SKM-1 treated with dmso at 0.1 percent for 144 hours (cell line): ENCODE data around the gene ZXDC.

Source experiments
- DNase-seq: peaks from one replicate; lab custom pipeline; 2025; ENCODE audit not compliant: unreplicated experiment; lab: John Stamatoyannopoulos, UW

ZXDC gene, protein sequence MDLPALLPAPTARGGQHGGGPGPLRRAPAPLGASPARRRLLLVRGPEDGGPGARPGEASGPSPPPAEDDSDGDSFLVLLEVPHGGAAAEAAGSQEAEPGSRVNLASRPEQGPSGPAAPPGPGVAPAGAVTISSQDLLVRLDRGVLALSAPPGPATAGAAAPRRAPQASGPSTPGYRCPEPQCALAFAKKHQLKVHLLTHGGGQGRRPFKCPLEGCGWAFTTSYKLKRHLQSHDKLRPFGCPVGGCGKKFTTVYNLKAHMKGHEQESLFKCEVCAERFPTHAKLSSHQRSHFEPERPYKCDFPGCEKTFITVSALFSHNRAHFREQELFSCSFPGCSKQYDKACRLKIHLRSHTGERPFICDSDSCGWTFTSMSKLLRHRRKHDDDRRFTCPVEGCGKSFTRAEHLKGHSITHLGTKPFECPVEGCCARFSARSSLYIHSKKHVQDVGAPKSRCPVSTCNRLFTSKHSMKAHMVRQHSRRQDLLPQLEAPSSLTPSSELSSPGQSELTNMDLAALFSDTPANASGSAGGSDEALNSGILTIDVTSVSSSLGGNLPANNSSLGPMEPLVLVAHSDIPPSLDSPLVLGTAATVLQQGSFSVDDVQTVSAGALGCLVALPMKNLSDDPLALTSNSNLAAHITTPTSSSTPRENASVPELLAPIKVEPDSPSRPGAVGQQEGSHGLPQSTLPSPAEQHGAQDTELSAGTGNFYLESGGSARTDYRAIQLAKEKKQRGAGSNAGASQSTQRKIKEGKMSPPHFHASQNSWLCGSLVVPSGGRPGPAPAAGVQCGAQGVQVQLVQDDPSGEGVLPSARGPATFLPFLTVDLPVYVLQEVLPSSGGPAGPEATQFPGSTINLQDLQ

DNA sequence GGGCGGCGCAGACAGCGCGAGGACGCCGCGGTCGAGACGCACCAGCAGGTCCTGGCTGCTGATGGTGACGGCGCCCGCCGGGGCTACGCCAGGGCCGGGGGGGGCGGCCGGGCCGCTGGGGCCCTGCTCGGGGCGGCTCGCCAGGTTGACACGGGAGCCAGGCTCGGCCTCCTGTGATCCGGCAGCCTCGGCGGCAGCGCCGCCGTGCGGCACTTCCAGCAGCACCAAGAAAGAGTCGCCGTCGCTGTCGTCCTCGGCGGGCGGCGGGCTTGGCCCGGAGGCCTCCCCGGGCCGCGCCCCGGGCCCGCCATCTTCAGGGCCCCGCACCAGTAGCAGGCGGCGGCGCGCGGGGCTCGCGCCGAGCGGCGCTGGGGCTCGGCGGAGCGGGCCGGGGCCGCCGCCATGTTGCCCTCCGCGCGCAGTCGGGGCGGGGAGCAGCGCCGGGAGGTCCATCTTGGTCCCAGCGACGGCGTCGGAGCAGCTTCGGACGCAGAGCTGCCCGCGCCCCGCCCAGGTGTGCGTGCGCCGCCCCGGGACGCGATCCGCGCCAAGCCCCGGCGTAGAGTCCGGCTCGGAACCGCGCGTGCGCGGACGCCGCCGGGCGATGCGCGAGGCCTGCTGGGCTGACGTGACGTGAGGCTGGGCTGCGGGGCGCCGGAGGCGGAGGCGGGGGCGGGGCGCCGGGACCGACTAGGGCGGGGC lies at the start of gene ZXDC:
TSS of gene ZXDC (minus strand) at position 479 of the 702 bp plus-strand sequence. CDS start at position 453, 26 bp downstream.
- DNase-seq: peak; percentile 85

DNA sequence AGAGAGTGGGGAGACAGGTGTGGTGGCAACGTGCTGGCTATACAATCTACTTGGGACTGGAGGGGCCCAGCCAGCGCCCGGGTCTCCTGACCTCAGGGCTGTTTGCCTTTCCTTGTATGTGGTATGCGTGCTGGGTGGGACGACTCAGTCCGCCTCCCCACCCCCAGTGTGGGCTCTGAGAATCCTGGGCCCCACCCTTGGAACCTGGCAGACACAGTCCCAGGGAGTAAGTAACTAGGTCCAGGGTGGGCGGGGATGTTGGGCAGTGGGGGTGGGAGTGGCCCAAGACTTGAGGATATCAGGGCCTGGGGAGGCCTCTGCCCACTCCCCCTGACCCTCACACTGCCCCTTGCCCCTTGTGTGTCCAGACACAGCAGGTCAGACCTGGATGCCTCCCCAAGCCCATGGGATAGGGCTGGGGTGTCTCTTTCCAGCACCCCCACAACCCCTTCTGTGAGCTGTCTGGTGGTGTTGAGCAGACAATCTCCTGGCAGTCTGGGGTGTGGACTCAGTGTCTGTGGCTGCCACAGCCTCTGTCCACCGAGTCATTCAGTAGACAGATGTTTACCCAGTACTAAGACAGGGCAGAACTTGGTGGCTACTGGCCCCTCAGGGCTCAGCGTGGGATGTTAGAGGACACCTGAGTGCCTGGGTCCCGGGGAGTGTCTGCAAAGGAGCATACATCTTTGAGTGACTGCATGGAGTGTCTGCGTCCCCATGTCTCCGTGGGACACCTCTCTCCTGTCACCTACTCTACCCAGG lies 49.6 kb upstream of the ZXDC start:
- no peak for DNase-seq

DNA sequence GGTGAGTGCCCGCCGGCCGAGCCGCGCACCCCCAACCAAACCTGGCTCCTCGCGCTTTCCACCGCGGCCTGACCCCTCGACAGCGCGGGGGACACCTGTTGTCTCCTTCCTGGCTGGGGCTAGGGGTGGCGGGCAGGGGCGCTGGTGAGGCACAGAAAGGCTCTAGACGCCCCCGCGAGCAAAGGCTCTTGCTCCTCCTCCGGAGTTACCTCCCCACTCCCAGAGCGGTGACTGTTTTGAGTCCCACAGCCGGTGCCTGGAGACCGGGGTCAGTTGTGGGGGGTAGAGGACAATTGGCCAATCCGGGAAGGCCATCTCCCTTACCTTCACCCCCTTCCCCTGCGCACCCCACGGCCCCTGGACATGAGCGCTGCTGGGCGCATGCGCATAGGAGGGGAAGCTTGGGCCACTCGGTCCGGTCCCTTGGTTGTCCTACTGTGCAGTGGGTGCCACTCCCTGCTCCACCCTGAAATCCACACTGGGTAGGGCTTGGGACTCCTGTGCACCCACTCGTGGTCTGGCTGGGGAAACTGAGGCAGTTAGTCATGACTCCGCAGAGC lies 48.8 kb upstream of the ZXDC start:
- DNase-seq: no peak

DNA sequence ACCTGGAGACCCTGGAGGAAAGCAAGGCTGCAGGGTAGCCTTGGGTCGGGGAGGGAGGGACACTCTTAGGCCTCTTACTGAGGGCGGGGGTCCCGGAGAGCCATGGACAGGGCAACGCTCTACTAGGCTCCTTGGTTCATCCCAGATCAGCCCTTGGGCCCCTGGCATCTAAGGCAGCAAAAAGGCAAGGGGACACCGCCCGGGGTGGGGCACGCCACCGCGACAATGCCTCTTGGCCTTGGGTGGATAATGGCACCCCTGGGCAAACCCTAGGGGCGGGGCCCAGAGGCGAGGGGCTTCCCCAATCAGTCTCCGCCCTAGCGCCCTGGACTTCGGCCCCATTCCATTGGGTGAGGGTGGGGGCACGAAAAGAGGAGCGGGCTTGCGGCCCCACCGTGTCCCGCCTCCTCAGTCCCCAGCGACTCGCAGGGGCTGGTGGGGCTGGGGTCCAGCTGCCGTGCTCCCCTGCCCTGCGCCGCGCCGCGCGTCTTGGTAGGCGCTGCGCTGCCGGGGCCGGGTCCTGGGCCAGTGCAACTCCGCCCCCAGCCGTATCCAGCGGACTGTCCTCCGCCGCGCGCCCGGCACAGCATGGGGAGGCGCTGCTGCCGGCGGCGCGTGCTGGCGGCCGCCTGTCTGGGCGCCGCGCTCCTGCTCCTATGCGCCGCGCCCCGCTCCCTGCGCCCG lies 48.2 kb upstream of the ZXDC start, which contains the start of gene CHST13:
TSS of gene CHST13 (plus strand) at position 411 of the 684 bp plus-strand sequence. CDS start at position 589, 178 bp downstream.
- DNase-seq: no peak

DNA sequence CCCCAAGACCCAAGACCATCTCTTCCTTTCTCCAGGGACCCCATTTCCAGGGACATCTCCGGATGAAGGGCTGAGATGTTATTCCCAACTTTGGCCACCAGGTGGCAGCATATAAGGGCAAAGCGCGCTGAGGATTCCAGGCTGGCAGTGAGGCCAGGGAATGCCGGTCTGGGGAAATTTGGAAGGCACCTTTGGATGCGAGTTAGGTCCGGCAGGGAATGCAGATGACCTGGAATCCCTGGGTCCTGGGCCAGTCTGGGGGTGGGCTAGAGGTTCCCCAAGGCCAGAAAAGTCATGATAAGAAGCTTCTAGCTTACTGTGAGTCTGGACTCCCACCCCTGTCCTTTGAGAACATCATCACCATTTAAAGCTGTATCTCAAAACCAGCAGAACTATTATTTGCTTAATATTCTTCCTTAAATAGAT lies 46.7 kb upstream of the ZXDC start:
- DNase-seq: peak; percentile 24

DNA sequence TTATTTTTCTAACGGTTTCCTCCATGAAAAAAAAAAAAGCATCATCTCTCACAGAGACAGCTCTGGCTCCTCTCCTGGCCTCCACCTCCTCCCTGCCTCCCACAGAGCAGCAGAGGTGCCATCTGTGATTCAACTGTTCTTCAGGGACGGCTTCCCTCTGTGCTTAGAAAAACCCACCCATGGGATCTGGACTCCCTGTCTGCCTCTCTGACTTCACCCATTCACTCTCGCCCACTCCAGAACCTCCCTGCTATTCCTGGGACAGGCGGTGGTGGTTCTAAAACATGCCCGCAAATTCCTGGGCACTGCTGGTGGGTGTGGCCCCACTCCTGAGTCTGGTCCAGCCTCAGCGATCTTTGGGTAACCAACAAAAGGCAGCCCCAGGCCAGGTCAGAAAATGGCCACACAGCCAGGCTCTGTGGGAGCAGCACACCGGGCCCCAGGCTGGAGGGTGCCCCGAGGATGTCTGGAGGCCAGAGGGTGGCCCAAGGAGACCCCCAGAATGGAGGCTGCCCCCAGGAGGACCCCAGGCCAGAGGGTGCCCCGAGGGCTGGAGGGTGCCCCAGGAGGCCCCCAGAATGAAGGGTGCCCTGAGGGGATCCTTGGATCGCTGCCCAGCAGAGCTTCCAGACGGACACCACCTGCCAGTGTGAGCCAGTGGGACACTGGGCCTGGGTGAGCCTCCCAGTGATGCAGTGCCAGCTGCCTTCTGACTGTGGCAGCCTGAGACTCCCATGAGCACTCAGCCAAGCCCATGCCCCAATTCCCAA lies 45.6 kb upstream of the ZXDC start:
- DNase-seq: no peak

DNA sequence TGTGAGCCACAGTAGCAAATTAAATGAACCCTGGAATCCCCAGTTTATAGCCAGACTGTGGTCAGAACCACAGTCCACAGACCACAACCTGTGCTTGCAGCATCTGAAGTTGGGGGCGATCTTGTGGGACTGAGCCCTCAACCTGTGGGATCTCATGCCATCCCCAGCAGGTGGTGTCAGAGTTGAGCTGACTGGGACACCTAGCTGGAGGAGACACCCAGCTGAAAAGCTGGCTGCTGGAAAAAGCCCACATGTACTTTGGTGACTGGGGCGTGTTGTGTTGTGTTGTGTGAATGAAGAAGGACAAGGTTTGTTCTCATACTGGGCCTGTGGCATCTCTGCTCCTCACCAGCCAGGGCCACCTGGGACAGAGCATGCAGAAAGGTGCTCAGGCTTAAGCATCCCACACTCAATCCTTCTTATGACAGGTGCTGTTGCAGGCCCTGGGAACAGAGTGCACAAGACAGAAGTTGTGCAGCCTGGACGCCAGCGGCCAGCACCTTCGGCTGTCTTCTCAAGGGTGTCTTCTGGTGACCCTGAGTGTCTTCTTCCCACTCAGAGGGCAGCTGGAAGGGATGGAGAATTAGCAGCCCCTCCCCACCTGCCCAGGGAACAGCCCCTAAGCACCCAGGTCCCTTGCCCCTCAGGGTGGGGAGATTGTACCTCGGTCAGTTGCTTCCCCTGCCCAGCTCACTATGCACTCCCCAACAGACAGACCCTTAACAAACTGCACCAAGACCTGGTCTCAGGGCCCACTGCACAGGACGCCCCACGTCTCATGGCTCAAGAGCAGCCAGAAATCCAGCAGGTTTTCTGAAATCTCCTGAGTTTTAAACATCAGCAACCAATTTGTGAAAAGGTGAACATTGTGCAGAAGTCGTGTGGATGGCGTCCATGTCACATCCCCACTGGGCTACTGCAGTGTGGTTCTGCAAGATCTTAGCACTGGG lies 44.1 kb upstream of the ZXDC start:
- DNase-seq: no peak

DNA sequence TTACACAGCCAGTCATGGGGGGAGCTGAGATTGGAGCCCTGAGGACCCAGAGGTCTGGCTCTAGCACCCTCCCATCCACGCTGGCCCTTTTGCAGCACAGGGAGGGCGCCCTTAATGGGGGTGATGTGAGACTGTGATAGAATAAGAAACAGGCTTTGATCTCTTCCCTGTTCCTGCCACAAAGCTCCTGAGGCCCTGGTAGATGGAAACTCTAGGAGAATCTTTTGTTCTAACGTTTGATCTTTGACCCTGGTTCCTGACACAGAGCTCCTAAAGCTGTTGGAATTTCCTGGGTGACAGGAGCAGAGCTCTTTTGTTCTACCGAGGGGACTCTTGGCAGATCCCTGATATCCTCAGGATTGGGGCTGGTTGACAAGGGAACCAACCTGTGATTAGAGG lies 43.1 kb upstream of the ZXDC start:
- DNase-seq: no peak

DNA sequence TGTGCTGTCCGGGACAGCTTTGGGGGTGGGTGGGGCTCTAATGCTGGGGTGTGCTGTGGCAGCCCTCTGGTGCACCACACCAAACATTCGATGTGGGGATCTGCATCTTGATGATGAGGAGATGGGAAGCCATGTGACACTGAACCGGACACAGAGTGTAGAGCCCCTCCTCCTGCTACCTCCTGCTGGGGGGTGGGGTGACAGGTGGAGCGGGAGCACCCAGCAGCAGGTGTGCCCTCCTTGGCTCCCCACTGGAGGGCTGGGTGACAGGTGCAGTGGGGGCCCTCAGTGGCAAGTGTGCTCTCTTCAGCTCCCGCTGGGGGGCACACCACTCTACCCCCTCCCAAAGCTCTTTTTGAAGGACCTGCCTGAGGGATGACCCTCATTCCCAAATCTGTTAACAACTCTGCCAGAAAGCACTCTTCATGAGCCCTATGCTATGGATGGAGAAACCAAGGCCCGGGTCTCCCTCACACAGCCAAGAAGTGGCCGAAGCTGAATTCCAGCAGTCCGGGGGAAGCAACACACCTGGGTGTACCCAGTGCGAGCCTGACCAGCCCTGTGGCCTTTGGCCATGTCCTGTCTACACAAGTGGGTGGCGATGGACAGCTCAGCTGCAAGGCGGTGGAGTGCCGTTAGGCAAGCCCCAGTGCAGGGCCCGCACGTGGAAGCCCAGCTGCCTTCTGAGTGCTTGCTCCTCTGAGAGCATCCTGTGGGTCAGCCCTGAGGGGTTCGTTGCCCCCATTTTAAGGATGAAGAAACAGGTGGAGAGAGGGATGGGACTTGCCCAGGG lies 42.5 kb upstream of the ZXDC start:
- DNase-seq: no peak

DNA sequence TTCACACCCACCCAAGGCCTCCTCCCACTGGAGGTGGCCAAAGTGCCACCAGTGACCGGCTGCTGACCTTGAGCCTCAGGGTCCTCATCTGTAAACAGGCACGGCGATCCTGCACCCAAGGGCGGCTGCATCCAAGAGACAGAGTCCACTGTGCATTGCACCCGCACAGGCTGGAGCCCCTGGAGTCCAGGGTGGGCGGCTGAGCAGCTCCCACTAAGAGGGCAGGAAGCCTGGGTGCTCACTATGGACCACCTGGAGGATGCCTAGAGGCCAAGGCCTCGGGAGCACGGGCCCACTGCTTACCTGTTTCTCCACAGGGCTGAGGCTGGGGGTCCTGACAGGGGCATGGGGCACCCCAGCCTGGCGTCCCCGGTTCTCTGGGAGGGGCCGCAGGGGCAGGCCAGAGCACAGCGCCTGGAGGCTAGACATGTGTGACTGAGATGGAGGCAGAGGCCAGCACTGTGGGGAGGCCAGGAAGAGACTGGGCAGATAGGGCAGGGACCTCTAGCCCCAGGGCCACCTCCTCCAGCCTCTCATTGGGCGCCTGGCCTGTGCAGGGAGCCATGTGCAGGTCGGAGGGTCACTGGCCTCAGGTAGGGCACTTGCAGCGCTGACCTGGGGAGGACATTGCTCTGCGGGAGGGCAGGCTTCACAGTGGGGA lies 41.7 kb upstream of the ZXDC start, which contains the start of gene UROC1:
TSS of gene UROC1 (minus strand) at position 483 of the 661 bp plus-strand sequence. CDS start at position 429, 54 bp downstream.
- DNase-seq: no peak

DNA sequence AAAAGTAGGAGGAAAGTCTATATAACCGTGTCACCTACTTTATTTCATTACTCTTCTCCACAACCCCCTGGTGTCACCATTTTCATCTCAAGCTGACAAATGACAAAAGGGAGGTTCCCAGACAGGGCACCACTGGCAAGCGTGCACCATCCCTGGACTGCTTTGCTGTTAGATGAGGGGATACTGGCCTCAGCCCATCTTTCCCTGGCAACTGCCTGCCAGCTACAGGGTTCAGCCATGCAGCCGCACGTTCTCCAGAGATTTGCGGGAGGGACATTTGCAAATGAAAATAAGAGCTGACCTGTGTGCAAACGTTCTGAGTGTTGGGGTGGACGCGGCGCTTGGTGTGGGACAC lies 41.2 kb upstream of the ZXDC start:
- no peak for DNase-seq

DNA sequence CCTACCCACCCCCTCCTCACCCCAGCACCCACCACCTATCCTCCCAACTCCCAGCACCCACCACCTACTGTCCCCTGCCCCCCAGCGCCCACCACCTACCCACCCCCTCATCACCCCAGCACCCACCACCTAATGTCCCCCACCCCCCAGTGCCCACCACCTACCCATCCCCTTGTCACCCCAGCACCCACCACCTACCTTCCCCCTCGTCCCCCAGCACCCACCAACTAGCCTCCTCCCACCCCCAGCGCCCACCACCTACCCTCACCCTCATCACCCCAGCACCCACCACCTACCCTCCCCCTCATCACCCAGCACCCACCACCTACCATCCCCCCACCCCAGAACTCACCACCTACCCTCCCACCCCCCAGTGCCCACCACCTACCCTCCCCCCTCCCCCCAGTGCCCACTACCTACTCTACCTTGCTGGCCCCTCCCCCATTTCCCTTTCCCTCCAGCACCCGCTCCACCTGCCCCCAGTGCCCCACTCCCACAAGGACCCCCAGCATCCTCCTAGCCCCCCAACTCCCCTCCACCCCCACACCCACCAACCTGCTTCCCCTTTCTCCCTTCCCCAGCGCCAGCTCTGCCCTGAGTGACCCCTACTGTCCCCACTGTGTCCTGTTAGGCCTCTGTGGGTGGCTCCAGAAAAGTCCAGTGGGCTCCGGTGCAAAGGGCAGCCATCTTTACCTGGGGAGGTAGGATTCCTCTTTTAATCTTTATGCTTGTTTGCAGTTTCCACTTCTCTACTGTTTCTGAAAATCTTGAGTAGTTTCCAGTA lies 40.7 kb upstream of the ZXDC start:
- DNase-seq: no peak

DNA sequence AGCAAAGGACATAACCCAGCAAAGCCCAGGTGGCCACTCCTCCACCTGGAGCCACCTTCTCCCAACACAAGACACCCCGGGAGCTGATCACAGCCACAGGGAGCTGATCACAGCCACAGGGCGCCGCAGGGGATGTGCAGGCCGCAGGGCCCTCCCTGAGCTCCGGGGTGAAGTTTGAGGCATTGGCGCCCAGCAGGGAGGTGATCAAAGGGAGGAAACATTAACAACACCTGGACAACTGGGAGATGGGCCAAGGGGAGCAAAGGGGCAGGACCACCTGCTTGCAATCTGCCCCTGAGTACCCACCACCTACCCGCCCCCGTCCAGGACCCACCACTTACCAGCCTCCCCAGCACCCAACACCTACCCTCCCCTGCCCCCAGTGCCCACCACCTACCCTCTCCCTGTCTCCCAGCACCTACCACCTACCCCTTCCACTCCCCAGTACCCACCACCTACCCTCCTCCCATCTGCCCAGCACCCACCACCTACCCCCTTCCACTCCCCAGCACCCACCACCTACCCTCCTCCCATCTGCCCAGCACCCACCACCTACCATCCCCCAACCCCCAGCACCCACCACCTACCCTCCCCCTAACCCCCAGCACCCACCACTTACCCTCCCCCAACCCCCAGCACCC lies 39.5 kb upstream of the ZXDC start:
- DNase-seq: no peak

DNA sequence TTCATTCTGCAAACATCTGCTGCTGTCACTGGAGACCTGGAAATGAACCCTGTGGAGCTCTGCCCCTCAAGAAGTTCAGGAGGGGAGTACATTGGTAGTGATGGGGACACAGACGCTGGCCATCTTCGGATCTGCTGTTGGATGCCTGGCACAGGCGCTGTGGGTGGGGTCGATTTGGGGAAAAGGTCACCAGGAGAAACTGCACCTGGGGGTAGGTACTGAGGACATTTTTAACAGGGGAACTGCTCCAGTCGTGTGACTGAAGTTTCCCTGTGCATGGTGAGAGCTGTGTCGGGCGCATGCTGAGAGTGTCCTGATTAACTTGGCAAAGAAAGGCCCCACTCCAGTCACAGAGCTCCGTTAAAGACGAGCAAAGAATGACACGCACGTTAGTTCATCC lies 38.5 kb upstream of the ZXDC start:
- DNase-seq: no peak
